Nephron progenitor cell (in vitro differentiated cells): Measurements from ENCODE around the gene LTA4H.

Source experiments
- DNase-seq: peaks from one replicate; pipeline ENCODE4 v3.0.0; 2021
- H3K27ac Mint-ChIP-seq: 2 replicates; pipeline ENCODE4 v1.8.0; 2021; ENCODE audit warnings: mild to moderate bottlenecking, moderate library complexity, mixed read lengths
- H3K27me3 Mint-ChIP-seq: 2 replicates; pipeline ENCODE4 v1.8.0; 2021; ENCODE audit warnings: mild to moderate bottlenecking, low read depth, mixed read lengths; ENCODE audit not compliant: poor library complexity
- H3K36me3 Mint-ChIP-seq: 2 replicates; pipeline ENCODE4 v1.8.0; 2021; ENCODE audit warnings: low read depth, mixed read lengths
- H3K4me1 Mint-ChIP-seq: 2 replicates; pipeline ENCODE4 v1.8.0; 2021; ENCODE audit warnings: mixed read lengths
- H3K4me3 Mint-ChIP-seq: 2 replicates; pipeline ENCODE4 v1.8.0; 2021; ENCODE audit warnings: mild to moderate bottlenecking, moderate library complexity, mixed read lengths
- H3K9me3 Mint-ChIP-seq: 2 replicates; pipeline ENCODE4 v1.8.0; 2021; ENCODE audit warnings: mild to moderate bottlenecking, moderate library complexity, mixed read lengths
- TF ChIP-seq, protein P1 (sequence below): fragments of 200-600 bp; sonication (generic); IDR thresholded peaks from 2 replicates; pipeline ENCODE4 v1.5.0; 2021; ENCODE audit warnings: antibody characterized with exemption

Gene LTA4H

DNA sequence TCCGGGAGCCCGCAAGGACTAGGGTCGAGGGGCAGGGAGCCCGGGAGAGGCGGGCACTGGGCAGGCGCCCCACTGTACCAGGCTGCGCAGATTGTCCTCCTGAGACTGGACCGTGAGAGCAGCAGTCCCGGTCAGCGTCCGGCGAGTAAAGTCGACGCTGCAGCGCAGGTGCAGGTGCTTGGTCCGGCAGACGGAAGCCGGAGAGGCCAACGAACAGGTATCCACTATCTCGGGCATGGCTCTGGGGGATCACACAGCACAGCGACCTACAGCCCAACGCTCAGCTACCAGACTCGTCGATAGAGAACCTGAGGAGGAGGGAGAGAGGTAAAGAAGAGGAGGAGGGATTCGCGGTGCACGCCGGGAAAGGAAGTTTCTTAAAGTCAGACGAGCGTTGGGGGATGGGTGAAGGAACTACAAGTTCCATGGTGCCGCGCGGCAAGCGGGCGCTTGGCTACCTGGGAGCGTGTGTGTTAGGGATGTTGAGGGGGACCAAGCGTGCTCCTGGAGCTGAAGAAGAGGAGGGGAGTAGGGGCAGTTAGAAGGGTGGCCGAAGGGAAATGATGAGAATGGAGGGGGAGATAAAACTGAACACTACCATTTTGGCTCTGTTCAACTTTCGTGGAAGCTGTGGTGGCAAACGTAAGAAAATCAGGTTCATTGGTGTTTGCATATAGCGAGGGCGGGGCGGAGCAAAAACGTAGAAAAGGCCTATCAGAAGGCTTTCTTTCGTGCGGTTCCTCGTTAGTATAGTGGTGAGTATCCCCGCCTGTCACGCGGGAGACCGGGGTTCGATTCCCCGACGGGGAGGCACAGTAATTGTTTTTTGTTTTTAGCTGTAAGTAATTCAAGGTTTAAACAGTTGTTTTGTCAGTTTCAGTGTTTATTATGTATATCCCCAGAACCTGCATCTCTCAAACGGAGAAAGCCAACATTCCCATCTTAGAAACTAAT is at the start of gene LTA4H:
Gene LTA4H (minus strand): TSS at position 305 of the 954 bp plus-strand sequence. CDS start 68 bp downstream, at position 237.
- Mint-ChIP-seq H3K27me3 (peaks cover 3% of the 10 kb centered on the region), H3K27ac (no peak within 1 kb of the TSS), H3K36me3 (peaks cover 4% of the 10 kb centered on the region), H3K9me3 (no peaks in the 10 kb centered on the region), H3K4me1 (peaks cover 4% of the 10 kb centered on the region), H3K4me3 (no peak within 1 kb of the TSS)
- DNase-seq: peak; percentile 96
- TF ChIP-seq, protein P1, sequence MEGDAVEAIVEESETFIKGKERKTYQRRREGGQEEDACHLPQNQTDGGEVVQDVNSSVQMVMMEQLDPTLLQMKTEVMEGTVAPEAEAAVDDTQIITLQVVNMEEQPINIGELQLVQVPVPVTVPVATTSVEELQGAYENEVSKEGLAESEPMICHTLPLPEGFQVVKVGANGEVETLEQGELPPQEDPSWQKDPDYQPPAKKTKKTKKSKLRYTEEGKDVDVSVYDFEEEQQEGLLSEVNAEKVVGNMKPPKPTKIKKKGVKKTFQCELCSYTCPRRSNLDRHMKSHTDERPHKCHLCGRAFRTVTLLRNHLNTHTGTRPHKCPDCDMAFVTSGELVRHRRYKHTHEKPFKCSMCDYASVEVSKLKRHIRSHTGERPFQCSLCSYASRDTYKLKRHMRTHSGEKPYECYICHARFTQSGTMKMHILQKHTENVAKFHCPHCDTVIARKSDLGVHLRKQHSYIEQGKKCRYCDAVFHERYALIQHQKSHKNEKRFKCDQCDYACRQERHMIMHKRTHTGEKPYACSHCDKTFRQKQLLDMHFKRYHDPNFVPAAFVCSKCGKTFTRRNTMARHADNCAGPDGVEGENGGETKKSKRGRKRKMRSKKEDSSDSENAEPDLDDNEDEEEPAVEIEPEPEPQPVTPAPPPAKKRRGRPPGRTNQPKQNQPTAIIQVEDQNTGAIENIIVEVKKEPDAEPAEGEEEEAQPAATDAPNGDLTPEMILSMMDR: no peak

DNA sequence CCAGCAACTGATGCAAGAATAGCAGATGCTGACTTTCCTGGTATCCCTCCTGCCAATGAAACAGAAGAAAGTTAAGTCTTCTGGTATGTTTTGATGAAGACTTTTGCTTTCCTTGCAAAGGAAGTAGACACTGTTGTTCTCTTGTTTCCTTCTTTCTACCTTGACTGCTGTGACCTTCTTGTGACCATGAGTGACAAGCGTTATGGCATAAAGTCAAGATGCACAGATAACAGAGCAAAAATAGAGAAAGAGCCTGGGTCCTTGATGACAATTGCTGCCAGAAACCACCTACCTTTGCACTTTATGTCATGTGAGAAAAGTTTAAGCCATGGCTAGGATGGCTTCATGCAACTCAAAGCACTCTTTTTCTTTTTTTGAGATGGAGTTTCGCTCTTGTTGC is 49.2 kb upstream of the LTA4H start:
- Mint-ChIP-seq H3K27ac (no peak overlapping the region), H3K4me3 (no peak overlapping the region), H3K36me3 (peaks cover 5% of the 10 kb centered on the region), H3K27me3 (peaks cover 8% of the 10 kb centered on the region), H3K4me1 (no peaks in the 10 kb centered on the region), H3K9me3 (peaks cover 41% of the 10 kb centered on the region)
- TF ChIP-seq, protein P1: no peak
- DNase-seq: no peak

DNA sequence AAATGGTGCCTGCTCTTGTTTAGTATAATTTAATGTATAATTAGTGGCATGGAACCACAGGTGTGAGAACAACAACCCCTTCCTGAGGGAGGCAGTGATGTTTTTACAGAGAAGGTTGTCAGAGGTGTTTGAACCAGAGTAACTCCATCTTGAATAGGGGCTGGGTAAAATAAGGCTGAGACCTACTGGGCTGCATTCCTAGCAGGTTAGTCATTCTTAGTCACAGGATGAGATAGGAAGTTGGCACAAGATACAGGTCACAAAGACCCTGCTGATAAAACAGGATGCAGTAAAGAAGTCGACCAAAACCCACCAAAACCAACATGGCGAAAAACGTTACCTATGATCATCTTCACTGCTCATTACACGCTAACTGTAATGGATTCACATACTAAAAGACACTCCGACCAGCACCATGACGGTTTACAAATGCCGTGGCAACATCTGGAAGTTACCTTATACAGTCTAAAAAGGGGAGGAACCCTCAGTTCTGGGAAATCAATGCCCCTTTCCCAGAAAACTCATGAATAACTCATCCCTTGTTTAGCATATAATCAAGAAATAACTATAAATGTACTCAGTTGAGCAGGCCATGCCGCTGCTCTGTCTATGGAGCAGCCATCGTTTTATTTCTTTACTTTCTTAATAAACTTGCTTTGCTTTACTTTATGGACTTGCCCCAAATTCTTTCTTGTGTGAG is 47.8 kb upstream of the LTA4H start:
- no peak overlapping the region for H3K4me3 Mint-ChIP-seq
- no peak overlapping the region for H3K27ac Mint-ChIP-seq
- peaks cover 5% of the 10 kb centered on the region for H3K36me3 Mint-ChIP-seq
- peaks cover 26% of the 10 kb centered on the region for H3K9me3 Mint-ChIP-seq
- no peaks in the 10 kb centered on the region for H3K4me1 Mint-ChIP-seq
- DNase-seq: no peak
- TF ChIP-seq, protein P1: no peak
- H3K27me3 Mint-ChIP-seq: peaks cover 4% of the 10 kb centered on the region

DNA sequence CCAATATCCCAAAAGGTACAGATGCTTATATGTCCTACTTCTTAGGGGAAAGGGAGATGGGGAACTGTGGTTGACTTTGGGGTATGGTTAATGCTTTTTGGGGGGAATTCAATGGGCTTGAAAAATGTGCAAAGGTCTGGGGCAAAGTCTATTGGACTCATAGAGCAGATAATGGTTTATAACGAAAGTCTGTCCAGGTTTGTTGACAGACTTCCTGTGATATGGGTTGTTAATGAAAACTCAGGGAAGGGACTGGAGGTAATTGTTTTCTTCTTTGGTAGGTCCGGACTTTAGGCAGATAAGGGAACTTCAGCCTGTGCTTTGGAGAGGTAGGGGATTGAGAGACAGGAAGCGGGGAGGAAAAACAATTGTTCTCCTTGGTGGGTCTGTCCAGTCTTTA is 46.2 kb upstream of the LTA4H start:
- no peak for DNase-seq
- TF ChIP-seq, protein P1: no peak
- no peaks in the 10 kb centered on the region for H3K4me1 Mint-ChIP-seq
- peaks cover 13% of the 10 kb centered on the region for H3K9me3 Mint-ChIP-seq
- H3K36me3 Mint-ChIP-seq: peaks cover 5% of the 10 kb centered on the region
- H3K27me3 Mint-ChIP-seq: peaks cover 4% of the 10 kb centered on the region
- no peak overlapping the region for H3K27ac Mint-ChIP-seq
- H3K4me3 Mint-ChIP-seq: no peak overlapping the region

DNA sequence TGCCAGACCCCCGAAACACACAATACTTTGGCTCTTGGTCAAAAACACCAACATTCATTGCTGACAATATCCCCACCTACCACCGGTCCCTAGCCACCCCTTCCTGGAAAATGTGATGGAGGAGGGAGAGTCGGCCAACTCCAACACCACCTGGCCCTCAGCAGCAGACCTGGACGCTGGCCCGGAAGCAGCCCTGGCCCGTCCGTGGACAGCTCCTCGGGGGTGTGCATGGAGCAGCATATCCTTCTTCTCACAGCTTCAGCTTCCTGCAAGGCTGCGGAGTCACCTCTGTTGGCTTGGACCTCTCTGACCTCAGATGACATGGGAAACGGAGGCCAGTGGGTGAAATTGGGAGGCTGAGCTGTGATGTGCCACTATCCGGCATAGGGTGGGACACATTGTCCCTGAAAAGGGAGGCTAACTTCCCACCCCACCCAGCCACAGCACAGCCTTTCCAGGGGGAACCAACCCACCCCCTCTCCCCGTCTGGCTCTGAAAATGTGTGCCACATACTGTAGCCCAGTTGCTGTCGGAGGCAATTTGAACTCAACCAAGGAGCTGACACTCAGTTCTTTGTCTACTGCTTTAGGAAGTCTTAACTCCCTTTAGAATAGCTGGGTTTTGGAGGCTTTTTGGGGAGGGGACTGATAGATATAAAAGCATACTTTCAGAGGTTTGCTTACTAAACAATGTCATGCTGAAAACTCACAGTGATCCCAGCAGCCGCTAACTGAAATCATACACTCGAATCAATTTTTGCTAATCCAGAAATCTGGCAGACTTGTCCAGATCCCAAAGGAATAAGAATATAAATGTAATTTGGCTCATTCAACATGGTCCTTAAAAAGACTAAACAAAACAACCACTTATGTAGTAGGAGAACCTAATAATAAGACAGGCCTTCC is 43.1 kb upstream of the LTA4H start:
- peaks cover 8% of the 10 kb centered on the region for H3K27me3 Mint-ChIP-seq
- peaks cover 3% of the 10 kb centered on the region for H3K4me1 Mint-ChIP-seq
- H3K9me3 Mint-ChIP-seq: no peaks in the 10 kb centered on the region
- TF ChIP-seq, protein P1: no peak
- H3K36me3 Mint-ChIP-seq: no peaks in the 10 kb centered on the region
- no peak overlapping the region for H3K27ac Mint-ChIP-seq
- DNase-seq: no peak
- no peak overlapping the region for H3K4me3 Mint-ChIP-seq
